ENCODE data around the gene CWC22. TPM values are rescaled to one million over a fixed set of nuclear protein-coding genes. Genes with fewer than 3 reads are reported as not detected.

The CWC22 gene
- total RNA-seq, 6 donors from 2014 or later: 9.5 to 31.5 (median 17.3) TPM

DNA sequence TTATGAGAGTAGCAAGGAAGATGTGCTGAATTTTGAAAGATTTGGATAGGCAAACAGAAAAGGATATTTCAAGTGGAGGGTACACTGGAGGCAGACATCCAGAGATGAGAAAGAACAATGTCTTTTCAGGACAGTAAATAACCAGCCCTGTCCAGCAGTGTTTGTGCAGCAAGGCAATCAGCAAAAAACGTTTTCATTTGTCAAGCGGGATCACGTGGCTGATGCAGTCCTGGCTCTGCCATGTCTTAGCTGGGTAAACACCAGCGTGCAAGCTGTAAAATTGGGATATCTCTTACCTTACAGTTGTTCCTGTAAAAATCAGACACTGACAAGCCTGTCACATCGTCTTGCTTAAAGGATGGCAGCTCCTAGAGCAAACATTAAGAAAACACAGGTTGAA lies 67.8 kb downstream of the CWC22 start:
- Histone ChIP-seq H3K36me3 (peaks cover 0 to 5% (median 2%) of the 10 kb centered on the region in 4 donors), H3K4me3 (no peak overlapping the region), H3K27me3 (no peaks in the 10 kb centered on the region), H3K9me3 (no peaks in the 10 kb centered on the region), H3K27ac (no peak overlapping the region), H3K4me1 (no peaks in the 10 kb centered on the region)
- DNase-seq: no peak
- ATAC-seq (ENCODE audit: low FRiP score in 2 of 2): no peak
- TF ChIP-seq POLR2A (IDR thresholded peaks at IDR 0.05) (no peak), POLR2AphosphoS5 (IDR thresholded peaks at IDR 0.05) (no peak)
- WGBS, 2 donors: 76 to 86% methylated on average over 5 of the region's 5 CpGs

- Histone ChIP-seq H3K27me3 (no peaks in the 10 kb centered on the region), H3K27ac (no peak overlapping the region), H3K36me3 (no peaks in the 10 kb centered on the region), H3K4me1 (peaks cover 0 to 2% (median 0%) of the 10 kb centered on the region in 4 donors), H3K4me3 (no peak overlapping the region), H3K9me3 (no peaks in the 10 kb centered on the region)
- 94 to 98% methylated on average over 2 of the region's 2 CpGs for WGBS, 2 donors
- DNase-seq: no peak
- TF ChIP-seq POLR2A (IDR thresholded peaks at IDR 0.05) (no peak), POLR2AphosphoS5 (IDR thresholded peaks at IDR 0.05) (no peak), CTCF (IDR thresholded peaks at IDR 0.05) (no peak), EP300 (IDR thresholded peaks at IDR 0.05) (no peak)
- ATAC-seq (ENCODE audit: low FRiP score in 2 of 2): no peak
Measured at GRCh38 chr2:179938026-179938425, 69.1 kb downstream of the CWC22 start.

DNA sequence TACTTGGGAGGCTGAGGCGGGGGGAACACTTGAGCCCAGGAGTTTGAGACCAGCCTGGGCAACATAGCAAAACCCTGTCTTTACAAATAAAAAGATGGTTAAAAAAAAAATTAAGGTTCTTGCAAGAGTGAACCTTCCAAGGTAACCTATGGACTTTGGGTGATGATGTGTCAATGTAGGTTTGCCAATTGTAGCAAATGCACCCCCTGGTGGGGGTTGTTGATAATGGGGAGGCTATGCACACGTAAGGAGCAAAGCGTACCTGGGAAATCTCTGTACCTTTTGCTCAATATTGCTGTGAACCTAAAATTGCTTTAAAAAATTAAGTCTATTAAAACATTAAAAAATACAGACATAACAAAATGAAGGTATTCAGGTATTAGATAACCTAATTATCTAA lies 70.4 kb downstream of the CWC22 start:
- ATAC-seq (ENCODE audit: low FRiP score in 2 of 2) (no peak), DNase-seq (peak in 1 of 2 donors; percentile 23)
- peaks cover 0 to 7% (median 0%) of the 10 kb centered on the region in 4 donors for H3K4me1 ChIP-seq
- H3K36me3 ChIP-seq: no peaks in the 10 kb centered on the region
- WGBS, 2 donors: 91 to 98% methylated on average over 3 of the region's 3 CpGs
- H3K27ac ChIP-seq: no peak overlapping the region
- H3K4me3 ChIP-seq: no peak overlapping the region
- H3K27me3 ChIP-seq: no peaks in the 10 kb centered on the region
- TF ChIP-seq POLR2A (IDR thresholded peaks at IDR 0.05) (no peak), POLR2AphosphoS5 (IDR thresholded peaks at IDR 0.05) (no peak), CTCF (IDR thresholded peaks at IDR 0.05) (peak in 2 of 6 experiments; percentile 14 to 28), EP300 (IDR thresholded peaks at IDR 0.05) (no peak)
- no peaks in the 10 kb centered on the region for H3K9me3 ChIP-seq

- Histone ChIP-seq H3K4me1 (peaks cover 0 to 7% (median 0%) of the 10 kb centered on the region in 4 donors), H3K36me3 (no peaks in the 10 kb centered on the region), H3K9me3 (no peaks in the 10 kb centered on the region), H3K27ac (no peak overlapping the region), H3K27me3 (no peaks in the 10 kb centered on the region), H3K4me3 (no peak overlapping the region)
- WGBS, 2 donors: 77 to 85% methylated on average over 1 of the region's 1 CpG
- TF ChIP-seq POLR2A (IDR thresholded peaks at IDR 0.05) (no peak), CTCF (IDR thresholded peaks at IDR 0.05) (no peak), EP300 (IDR thresholded peaks at IDR 0.05) (no peak), POLR2AphosphoS5 (IDR thresholded peaks at IDR 0.05) (no peak)
- DNase-seq (no peak), ATAC-seq (ENCODE audit: low FRiP score in 2 of 2) (no peak)
Measured at GRCh38 chr2:179936141-179936540, 71.0 kb downstream of the CWC22 start.

DNA sequence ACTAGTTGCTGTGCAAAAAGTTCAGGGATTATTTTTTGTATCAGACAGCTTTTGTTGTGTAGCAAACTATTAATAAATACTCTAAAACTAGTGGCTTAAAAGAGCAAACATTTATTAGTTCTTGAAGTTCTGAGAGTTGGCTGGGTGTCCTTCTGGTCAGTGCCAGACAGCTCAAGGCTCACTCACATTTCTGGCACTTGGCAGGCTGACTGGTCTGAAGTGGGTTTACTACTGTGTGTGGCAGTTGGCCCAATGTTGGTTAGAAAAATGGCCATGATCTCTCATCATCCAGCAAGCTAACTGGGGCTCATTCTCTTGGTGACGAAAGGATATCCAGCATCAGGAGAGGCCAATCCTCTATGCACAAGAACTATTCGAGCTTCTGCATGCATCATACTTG lies 74.3 kb downstream of the CWC22 start:
- Histone ChIP-seq H3K27ac (no peak overlapping the region), H3K4me1 (peaks cover 0 to 7% (median 0%) of the 10 kb centered on the region in 4 donors), H3K4me3 (no peak overlapping the region), H3K36me3 (no peaks in the 10 kb centered on the region), H3K27me3 (no peaks in the 10 kb centered on the region), H3K9me3 (peaks cover 0 to 7% (median 2%) of the 10 kb centered on the region in 4 donors)
- ATAC-seq (ENCODE audit: low FRiP score in 2 of 2) (peak; percentile 50 to 83), DNase-seq (peak in 1 of 2 donors; percentile 64)
- WGBS, 2 donors: 63 to 72% methylated on average over 2 of the region's 2 CpGs
- no peak for TF ChIP-seq POLR2AphosphoS5 (IDR thresholded peaks at IDR 0.05)
- no peak for TF ChIP-seq EP300 (IDR thresholded peaks at IDR 0.05)
- TF ChIP-seq POLR2A (IDR thresholded peaks at IDR 0.05): no peak
- TF ChIP-seq CTCF (IDR thresholded peaks at IDR 0.05): no peak
